Caki2 (cell line): ENCODE data around the gene MTURN. TPM values are rescaled to one million over a fixed set of nuclear protein-coding genes. Genes with fewer than 3 reads are reported as not detected.
"Not testable (repeated sequence)": the region's sequence is repeated elsewhere in the genome, so short reads cannot be mapped to it uniquely, and the experiment has no call there.

Source experiments
- DNase-seq: peaks from one replicate; pipeline ENCODE4 v3.0.0-alpha.2; 2015; ENCODE audit warnings: low read depth
- in situ Hi-C: cut with HindIII; loops from 2 replicates; pipeline ENCODE4 v1.10.0; 2016; ENCODE audit warnings: low sequenced_read_pairs, low pct_unique_long_range_greater_than_20kb, mixed read lengths
- total RNA-seq: library from RNA; depleted of rRNA; stranded (reverse); fragments of >200 nt; shearing (Covaris generic); gene quantifications from 2 replicates; pipeline ENCODE4 v1.2.3, GENCODE V29; 2014; ENCODE audit warnings: low replicate concordance; rRNA removed

The MTURN gene
- 1.6 and 6.1 TPM in 2 replicates for total RNA-seq

GRCh38 chr7:30134611-30135300 lies at the start of gene MTURN:
Gene MTURN (plus strand): TSS chr7:30134986. CDS start chr7:30135137, 151 bp downstream.
- in situ Hi-C loops = no loop called here
- DNase-seq = peak; percentile 80

- no peak for DNase-seq
- in situ Hi-C loops = no loop called here
Measured at GRCh38 chr7:30086529-30086928, 48.3 kb upstream of the MTURN start.

GRCh38 chr7:30087371-30087770 lies 47.4 kb upstream of the MTURN start:
- in situ Hi-C loops = no loop called here
- DNase-seq = no peak

- in situ Hi-C loops = no loop called here
Measured at GRCh38 chr7:30088362-30088761, 46.4 kb upstream of the MTURN start.

GRCh38 chr7:30090111-30090510 lies 44.7 kb upstream of the MTURN start:
- in situ Hi-C loops = no loop called here
- DNase-seq = no peak

More at GRCh38 chr7:30088362-30088761, 46.4 kb upstream of the MTURN start:
- DNase-seq = no peak

GRCh38 chr7:30091491-30091912 lies 43.3 kb upstream of the MTURN start:
- in situ Hi-C loops = no loop called here
- DNase-seq = no peak

- DNase-seq = no peak
- in situ Hi-C loops = no loop called here
Measured at GRCh38 chr7:30091987-30092386, 42.8 kb upstream of the MTURN start.

- no peak for DNase-seq
- in situ Hi-C loops = no loop called here
Measured at GRCh38 chr7:30093420-30093952, 41.3 kb upstream of the MTURN start.

GRCh38 chr7:30098599-30098998 lies 36.2 kb upstream of the MTURN start:
- DNase-seq, in situ Hi-C loops: not testable (repeated sequence)

GRCh38 chr7:30102281-30102680 lies 32.5 kb upstream of the MTURN start:
- in situ Hi-C loops = no loop called here

GRCh38 chr7:30104157-30104556 lies 30.6 kb upstream of the MTURN start:
- no peak for DNase-seq
- in situ Hi-C loops = no loop called here

More at GRCh38 chr7:30102281-30102680, 32.5 kb upstream of the MTURN start:
- DNase-seq = no peak

- no peak for DNase-seq
- in situ Hi-C loops = no loop called here
Measured at GRCh38 chr7:30112103-30112713, 22.6 kb upstream of the MTURN start.

- in situ Hi-C loops = no loop called here
- no peak for DNase-seq
Measured at GRCh38 chr7:30113144-30113543, 21.6 kb upstream of the MTURN start.

- in situ Hi-C loops = no loop called here
- DNase-seq = no peak
Measured at GRCh38 chr7:30114536-30115238, 20.1 kb upstream of the MTURN start.

- in situ Hi-C loops = no loop called here
- DNase-seq = no peak
Measured at GRCh38 chr7:30115709-30116297, 19.0 kb upstream of the MTURN start.

GRCh38 chr7:30116771-30117170 lies 18.0 kb upstream of the MTURN start:
- in situ Hi-C loops = no loop called here
- no peak for DNase-seq

GRCh38 chr7:30117896-30118295 lies 16.9 kb upstream of the MTURN start:
- in situ Hi-C loops = no loop called here
- DNase-seq = no peak

GRCh38 chr7:30119890-30120577 lies 14.8 kb upstream of the MTURN start:
- in situ Hi-C loops = no loop called here
- no peak for DNase-seq
